Stimulated activated CD4-positive, alpha-beta T cell treated with anti-CD3 and anti-CD28 coated beads, TNF-alpha, amount 100 ng/mL, for 1 hour (primary cell): ENCODE measurements around the gene PTP4A1.
A peak's percentile ranks its signal among the peaks of the same experiment; 100 is the strongest.
"Not testable (repeated sequence)": the region's sequence is repeated elsewhere in the genome, so short reads cannot be mapped to it uniquely, and the experiment has no call there.

Source experiments
- DNase-seq, 3 donors: peaks; one replicate each; pipeline ENCODE4 v3.0.0-alpha.2; 2020; ENCODE audit warnings: low read depth in 3 of 3, low spot score in 1 of 3

Gene PTP4A1

GRCh38 chr6:63581355-63582013 lies 9.2 kb downstream of the PTP4A1 start:
- no peak for DNase-seq

- DNase-seq = no peak
Observed at GRCh38 chr6:63582579-63583231, 10.4 kb downstream of the PTP4A1 start.

- no peak for DNase-seq
Observed at GRCh38 chr6:63584125-63584514, 11.8 kb downstream of the PTP4A1 start.

DNA sequence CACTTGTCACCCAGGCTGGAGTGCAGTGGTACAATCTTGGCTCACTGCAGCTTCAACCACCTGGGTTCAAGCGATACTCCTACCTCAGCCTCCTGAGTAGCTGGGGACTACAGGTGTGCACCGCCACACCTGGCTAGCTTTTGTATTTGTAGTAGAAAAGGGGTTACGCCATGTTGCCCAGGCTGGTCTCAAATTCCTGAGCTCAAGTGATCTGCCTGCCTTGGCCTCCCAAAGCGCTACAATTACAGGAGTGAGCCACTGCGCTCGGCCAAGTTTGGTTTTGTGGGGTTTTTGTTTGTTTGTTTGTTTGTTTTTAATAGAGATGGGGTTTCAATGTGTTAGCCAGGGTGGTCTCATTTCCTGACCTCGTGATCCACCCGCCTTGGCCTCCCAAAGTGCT lies 12.3 kb downstream of the PTP4A1 start:
- no peak for DNase-seq

GRCh38 chr6:63585652-63586051 lies 13.4 kb downstream of the PTP4A1 start:
- not testable (repeated sequence) for DNase-seq

DNA sequence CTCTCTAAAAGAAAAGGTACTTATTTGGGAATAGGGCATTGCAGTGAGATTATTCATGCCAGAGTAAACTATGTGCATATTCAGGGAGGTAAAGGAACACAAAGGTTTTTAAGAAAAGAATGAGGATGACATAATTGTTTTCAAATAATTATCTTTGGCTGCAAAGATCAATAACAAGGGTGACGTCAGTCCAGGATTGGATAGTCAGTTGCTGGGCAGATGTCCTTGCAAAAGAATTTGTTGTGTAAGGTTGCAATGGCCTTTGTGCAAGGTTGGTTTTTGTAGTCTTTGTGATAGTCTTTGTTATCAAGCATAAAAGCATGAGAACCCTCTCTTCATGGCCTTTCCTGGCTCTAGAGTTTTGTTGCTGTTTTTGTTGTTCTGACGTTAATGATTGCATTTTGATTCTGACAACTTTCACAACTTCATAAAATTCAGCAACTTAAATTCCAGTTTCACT lies 17.7 kb downstream of the PTP4A1 start:
- DNase-seq = no peak

- DNase-seq = no peak
Observed at GRCh38 chr6:63592886-63593285, 20.6 kb downstream of the PTP4A1 start.

GRCh38 chr6:63597141-63598048 lies 25.1 kb downstream of the PTP4A1 start:
- no peak for DNase-seq

DNA sequence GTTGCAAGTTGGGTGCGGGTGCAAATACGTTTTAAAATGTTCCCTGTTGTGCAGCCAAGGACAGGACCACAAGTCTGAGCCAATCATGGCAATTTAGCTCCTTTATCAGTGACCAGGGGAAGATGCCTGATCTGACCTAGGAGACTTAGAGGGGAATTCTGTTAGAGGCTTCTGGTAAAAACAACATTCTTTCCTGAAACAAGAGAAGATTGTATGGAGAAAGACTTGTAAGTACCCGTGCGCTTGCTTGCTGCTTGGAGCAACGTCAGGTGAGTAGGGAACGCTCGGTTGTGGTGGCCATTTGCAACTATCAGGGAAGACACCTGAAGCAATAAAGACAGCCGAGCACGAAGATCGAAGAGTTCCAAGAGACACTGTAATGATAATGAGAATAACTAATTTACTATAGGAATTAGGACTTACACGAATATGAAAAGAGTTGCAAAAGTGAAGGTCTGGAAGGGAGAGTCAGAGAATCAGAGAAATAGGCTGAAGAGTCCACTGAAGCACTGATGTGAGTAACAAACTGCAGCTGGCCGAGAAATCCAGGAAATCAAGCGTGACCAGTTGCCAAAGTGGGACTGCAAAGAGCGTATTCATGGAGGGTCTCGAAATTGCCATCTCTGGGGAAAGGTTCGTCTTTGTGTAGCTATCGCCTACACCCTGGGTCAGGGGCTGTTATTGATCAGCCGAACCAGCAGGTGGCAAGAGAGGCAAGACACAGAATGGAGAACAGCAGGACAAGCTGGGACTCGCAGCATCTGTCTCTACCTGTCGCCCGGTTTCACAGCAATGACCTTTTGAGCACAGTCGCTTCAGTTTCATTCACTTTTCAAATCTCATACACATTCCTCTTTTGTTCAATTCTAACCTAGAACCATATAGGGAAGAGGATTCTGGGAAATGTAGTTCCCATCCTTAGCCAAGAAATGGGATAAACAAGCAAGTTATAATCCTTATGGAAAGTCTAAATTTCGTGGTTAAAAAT lies 26.1 kb downstream of the PTP4A1 start:
- peak; percentile 42 to 48 (median 43) for DNase-seq

DNA sequence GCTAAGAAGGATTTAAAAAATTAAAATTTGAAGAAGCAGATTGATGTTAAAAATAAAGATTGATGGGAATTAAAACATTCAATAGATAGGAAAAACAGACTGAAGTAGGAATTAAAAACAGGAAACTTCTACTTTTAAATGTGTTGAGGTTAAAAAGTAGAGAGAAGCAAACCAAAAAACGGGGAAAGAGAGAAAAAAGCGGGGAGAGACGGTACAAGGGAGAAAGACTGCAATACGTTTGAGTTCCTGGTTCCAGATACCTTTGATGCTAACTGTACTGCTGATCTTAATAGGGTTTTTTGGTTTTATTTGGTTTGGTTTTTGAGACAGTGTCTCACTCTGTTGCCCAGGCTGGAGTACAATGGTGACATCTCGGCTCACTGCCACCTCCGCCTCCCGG lies 27.0 kb downstream of the PTP4A1 start:
- no peak for DNase-seq

GRCh38 chr6:63600136-63600535 lies 27.9 kb downstream of the PTP4A1 start:
- no peak for DNase-seq

GRCh38 chr6:63609231-63609630 lies 37.0 kb downstream of the PTP4A1 start:
- no peak for DNase-seq

DNA sequence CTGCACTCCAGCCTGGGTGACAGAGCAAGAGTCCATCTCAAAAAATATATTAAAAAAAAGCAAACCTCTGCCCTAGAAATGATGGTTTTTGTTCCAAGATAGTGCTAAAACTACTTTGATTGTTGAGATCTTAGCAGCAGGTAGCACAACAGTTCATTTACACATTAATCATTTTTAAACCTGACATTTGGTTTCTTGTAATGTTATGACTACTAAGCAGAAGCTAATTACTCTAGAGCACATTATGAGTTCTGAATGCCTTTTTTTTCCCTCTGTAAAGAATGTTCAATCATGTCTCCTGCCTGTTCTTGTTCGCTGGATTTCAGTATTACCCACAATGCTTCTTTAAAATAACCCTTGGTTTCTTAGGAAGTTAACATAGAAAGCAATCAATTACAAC lies 38.7 kb downstream of the PTP4A1 start:
- no peak for DNase-seq

- DNase-seq = no peak
Observed at GRCh38 chr6:63611560-63611959, 39.3 kb downstream of the PTP4A1 start.

DNA sequence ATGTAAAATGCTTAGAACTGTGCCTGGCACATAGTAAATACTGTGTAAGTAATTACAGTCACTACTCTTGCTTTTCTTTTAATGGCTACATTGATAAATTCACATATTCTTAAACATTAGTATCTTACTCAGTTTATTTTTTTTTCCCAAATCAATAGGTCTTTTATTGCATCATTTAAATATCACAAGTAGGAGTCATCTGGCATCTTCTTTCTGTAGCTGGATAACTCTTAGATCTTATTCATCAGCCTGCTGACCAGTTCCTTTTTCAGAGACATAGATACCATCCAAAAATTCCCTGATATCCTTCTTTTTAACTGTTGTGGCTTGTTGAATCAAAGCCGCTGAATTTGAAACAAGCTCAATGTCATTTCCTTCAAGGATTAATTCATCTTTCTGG lies 43.3 kb downstream of the PTP4A1 start:
- no peak for DNase-seq
